Measurements from ENCODE around the gene A1CF.
A peak's percentile ranks its signal among the peaks of the same experiment; 100 is the strongest.
"Not testable (repeated sequence)": the region's sequence is repeated elsewhere in the genome, so short reads cannot be mapped to it uniquely, and the experiment has no call there.

The A1CF gene

DNA sequence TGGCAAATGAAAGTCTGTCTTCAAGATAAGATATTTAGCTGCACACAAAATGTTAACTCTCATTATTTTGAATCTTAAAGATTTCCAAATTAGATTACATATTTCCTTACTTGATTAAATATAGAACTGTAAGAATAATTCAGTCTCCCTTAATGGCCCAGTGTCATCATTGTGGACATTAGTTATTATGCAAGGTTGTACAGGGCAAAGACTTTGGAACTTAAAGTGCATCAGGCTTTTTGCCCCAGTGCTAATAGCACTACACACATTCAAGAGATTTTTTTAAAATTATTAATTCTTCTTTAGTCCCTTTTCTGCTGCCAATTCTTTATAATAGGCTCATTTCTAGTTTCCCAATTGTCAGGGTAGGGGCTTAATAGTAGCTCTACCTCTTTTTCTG, 103.4 kb downstream of the A1CF start:
- not testable (repeated sequence) for DNase-seq

DNA sequence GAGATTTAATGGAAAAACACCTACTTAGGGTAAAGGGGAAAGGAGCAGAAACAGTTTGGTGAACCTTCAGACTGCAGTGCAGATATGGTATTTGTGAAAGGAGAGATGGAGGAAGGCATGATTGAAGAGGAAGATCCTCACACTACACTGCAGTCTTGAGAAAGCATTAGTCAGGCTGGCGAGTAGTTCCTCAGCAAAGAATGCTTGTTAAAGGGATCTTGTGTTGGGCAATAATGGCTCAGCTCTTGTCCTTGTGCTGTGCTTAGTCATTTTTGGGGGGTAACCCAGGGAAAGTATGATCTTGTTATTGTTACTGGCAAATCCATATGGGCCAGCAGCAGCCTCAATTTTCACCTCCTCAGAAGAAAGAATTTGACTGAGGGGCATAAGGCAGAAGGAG, 105.4 kb downstream of the A1CF start:
- peak in 1 of 2 experiments; percentile 0 for DNase-seq

DNA sequence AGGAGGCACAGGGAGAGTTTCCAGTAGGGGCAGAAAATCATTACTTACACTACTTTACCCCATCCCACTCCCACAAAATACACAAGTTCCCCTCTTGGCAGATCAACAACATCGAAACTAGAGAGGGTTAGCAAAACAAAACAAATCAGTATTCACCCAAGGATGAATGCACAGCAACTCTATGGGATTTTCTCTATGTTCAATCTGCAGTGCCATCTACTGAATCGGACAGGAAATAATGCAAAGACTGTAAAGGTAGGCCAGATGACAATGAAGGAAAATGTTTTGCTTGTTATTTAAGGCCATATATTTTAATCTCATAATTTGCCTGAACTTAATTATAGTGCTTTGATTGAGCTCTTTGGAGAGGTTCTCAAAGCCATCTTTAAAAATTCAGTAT, 110.6 kb downstream of the A1CF start:
- DNase-seq = not testable (repeated sequence)

DNA sequence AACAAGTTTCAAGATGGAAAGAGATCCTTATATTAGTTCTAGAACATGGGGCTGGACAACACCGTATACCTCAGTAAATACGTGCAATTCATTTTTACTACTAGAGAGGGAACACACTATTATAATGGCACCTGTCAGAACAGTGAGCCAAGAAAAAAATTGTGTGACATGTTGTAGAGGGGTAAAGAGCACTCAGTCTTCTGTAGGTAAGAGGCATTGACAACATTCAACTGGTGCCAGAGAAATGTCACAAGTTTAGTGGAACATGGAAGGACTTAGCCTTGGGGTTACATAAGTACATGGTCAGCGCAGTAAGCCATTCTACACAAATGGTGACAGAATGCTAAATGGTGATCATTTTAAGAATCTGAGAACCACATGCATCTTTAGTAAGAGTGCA, 113.4 kb downstream of the A1CF start:
- DNase-seq = not testable (repeated sequence)

DNA sequence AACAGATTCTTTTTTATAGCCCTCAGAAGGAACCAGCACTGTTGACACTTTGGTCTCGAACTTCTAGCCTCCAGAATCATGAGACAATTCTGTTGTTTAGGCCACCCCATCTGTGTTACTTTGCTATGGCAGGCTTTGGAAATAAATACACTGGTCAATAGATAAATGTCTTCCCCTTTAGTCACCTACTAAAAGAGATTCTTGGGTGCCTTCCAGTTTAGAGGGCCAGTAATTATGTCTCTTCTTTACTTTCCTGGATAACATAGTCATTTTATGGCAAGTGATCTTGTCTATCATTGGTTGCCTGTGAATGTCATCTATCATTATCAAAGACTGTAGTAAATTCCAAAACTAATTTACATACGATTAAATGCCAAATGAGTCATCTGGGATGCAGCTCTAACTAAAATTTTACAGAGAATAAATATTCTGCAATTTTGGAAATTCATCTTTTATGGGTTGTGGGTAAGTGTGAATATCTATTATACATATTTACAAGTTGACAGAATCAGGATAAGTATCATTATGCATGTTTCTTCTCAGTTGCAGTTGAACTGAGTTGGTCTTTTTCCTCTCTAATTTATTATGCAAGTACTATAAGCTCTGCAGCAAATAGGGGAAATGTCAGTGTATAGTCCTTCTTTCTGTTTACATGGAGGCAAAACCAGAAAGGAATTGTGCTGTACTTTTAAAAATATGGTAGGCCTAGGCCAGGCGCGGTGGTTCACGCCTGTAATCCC, 118.5 kb downstream of the A1CF start:
- DNase-seq = not testable (repeated sequence)
